ENCODE data around the gene VSIG8.

Gene VSIG8

DNA sequence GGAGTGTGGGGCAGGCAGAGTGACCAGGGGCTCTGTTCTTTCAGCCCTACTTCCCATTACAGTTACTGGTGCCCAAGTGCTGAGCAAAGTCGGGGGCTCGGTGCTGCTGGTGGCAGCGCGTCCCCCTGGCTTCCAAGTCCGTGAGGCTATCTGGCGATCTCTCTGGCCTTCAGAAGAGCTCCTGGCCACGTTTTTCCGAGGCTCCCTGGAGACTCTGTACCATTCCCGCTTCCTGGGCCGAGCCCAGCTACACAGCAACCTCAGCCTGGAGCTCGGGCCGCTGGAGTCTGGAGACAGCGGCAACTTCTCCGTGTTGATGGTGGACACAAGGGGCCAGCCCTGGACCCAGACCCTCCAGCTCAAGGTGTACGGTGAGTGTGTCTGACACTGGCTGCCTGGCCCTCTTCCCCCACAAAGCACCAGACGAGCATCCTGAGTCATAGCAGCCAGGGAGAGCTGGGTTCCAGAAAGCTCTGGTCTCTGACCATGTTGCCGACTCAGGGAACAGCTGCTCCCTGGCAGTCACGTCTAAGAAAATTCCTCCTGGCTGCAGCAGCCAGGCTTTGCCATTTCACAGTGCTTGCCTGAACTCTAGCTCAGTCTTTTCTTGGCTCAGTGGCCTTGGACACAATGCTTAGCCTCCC, 32.5 kb downstream of the VSIG8 start:
- DNase-seq (ENCODE audit: low read depth in 2 of 2) = no peak

GRCh38 chr1:159829273-159829634, 33.2 kb downstream of the VSIG8 start:
- DNase-seq (ENCODE audit: low read depth in 2 of 2) = no peak

GRCh38 chr1:159828581-159829272, 33.7 kb downstream of the VSIG8 start:
- DNase-seq (ENCODE audit: low read depth in 2 of 2) = no peak

GRCh38 chr1:159828176-159828575, 34.3 kb downstream of the VSIG8 start:
- no peak for DNase-seq (ENCODE audit: low read depth in 2 of 2)

GRCh38 chr1:159827549-159827948, 34.9 kb downstream of the VSIG8 start:
- no peak for DNase-seq (ENCODE audit: low read depth in 2 of 2)

- no peak for DNase-seq (ENCODE audit: low read depth in 2 of 2)
Measured at GRCh38 chr1:159827102-159827490, 35.4 kb downstream of the VSIG8 start.

- no peak for DNase-seq (ENCODE audit: low read depth in 2 of 2)
Measured at GRCh38 chr1:159826441-159827101, 35.9 kb downstream of the VSIG8 start, which contains the start of gene SLAMF8. TSS of gene SLAMF8 (plus strand) at chr1:159826873. CDS start at chr1:159826899, 26 bp downstream.

DNA sequence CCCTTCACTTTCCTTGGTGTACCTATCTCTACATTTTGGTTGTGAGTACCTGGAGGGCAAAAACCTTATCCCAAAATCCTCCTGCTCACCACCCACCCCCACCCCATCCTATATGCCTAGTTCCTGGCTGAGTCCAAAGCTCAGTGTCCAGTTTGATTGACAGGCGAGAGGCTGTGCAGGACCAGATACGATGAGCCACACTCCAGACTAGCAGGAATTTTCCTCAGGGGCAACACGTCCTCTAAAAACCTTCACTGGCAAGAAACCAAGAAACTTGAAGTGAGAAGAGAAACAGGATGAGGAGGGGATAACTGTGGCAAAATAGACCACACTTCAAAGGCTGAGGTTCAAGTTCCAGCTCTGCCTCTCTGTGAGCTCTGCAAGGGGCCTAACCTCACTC, 36.9 kb downstream of the VSIG8 start:
- no peak for DNase-seq (ENCODE audit: low read depth in 2 of 2)

DNA sequence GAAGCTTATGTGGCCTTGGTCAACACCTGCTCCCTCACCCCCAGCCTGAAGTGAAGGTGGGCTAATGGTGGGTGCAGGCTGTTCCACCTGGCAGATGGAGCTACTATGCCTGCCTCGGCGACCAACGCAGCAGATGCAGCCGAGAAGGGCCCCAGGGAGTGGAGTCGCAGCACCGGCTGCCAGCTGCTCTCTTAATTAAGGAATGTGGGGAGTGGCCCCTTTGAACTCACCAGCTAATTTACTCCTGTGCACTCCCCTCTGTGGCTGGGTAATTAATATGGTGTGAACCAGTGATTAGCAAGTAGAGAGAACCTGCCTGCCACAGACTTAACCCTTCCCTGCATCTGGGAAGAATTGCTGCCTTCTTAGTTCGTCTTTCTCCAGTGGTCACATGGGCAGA, 39.1 kb downstream of the VSIG8 start:
- no peak for DNase-seq (ENCODE audit: low read depth in 2 of 2)

GRCh38 chr1:159821171-159821867, 41.1 kb downstream of the VSIG8 start:
- no peak for DNase-seq (ENCODE audit: low read depth in 2 of 2)

DNA sequence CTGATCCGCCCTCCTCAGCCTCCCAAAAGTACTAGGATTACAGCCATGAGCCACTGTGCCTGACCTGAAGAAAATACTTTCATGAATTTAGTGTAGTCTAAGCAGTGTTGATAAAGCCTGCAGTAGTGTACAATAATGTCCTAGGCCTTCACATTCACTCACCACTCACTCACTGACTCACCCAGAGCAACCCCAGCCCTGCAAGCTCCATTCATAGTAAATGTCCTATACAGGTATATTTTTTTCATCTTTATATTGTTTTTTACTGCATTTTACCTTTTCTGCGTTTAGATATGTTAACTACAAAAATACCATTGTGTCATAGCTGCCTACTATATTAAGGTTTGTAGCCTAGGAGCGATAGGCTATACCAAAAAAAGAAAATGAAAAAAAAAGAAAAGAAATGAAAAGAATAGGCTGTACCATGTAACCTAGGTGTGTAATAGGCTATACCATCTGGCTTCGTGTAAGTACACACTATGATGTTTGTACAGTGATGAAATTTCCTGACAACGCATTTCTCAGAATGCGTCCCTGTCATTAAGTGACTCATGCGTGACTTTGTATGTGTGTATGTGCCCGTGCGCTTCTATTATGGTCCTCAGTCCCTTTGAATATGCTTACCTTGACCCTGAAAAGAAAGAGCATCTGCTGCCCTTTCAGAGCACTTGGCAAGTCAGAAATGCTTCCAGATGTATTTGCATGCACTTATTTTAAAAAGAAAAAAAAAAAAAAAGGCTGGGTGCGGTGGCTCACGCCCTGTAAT, 45.0 kb downstream of the VSIG8 start:
- no peak for DNase-seq (ENCODE audit: low read depth in 2 of 2)

GRCh38 chr1:159815926-159816325, 46.5 kb downstream of the VSIG8 start:
- no peak for DNase-seq (ENCODE audit: low read depth in 2 of 2)

DNA sequence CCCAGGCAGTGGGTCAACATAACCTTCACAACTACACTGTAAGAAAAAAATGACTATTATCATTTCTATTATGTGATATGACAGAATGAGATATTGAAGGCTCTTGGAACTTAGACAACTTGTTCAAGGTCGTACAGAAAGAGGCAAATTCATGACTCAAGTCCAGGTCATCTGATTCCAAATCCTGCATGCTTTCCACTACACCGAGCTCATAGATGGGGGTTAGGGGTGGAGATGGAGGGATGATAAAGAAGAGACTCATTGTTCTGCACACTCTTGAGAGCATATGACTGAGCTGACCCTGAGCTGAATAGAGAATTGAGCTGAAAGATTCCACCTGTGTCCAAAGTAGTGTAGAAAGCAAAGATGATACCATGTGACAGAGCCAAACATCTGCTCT, 57.5 kb downstream of the VSIG8 start:
- no peak for DNase-seq (ENCODE audit: low read depth in 2 of 2)

Data from stimulated activated CD4-positive, alpha-beta T cell treated with anti-CD3 and anti-CD28 coated beads, Interleukin-1b, Interleukin-23, amount 100 ng/mL, for 1 hour (primary cell).